ENCODE results near the gene GAL3ST3. TPM values are rescaled to one million over a fixed set of nuclear protein-coding genes. Genes with fewer than 3 reads are reported as not detected.

The GAL3ST3 gene
- total and polyA plus RNA-seq, 8 donors: 0.09 to 0.63 (median 0.20) TPM; not detected in 3

- DNase-seq (no peak), ATAC-seq (no peak)
- Histone ChIP-seq H3K27ac (peak overlapping the region; percentile 89 to 91), H3K9me3 (no peaks in the 10 kb centered on the region), H3K36me3 (peaks cover 0 to 30% of the 10 kb centered on the region in 2 donors), H3K27me3 (peaks cover 8 to 26% of the 10 kb centered on the region in 2 donors), H3K4me1 (peaks cover 9 to 29% of the 10 kb centered on the region in 2 donors), H3K4me3 (peak overlapping the region; percentile 72 to 98)
- no peak for TF ChIP-seq CTCF (IDR thresholded peaks at IDR 0.05)
- intact Hi-C loops (cut with DNase I): no loop called here
Measured at GRCh38 chr11:66051371-66051765, 2.4 kb upstream of the GAL3ST3 start.

- peaks cover 8 to 26% of the 10 kb centered on the region in 2 donors for H3K27me3 ChIP-seq
- peaks cover 0 to 23% of the 10 kb centered on the region in 2 donors for H3K36me3 ChIP-seq
- no peak for TF ChIP-seq CTCF (IDR thresholded peaks at IDR 0.05)
- H3K9me3 ChIP-seq: no peaks in the 10 kb centered on the region
- H3K27ac ChIP-seq: no peak overlapping the region
- peaks cover 9 to 29% of the 10 kb centered on the region in 2 donors for H3K4me1 ChIP-seq
- ATAC-seq: no peak
- intact Hi-C loops (cut with DNase I): no loop called here
- DNase-seq: no peak
- no peak overlapping the region for H3K4me3 ChIP-seq
Measured at GRCh38 chr11:66050581-66051231, 1.7 kb upstream of the GAL3ST3 start.

DNA sequence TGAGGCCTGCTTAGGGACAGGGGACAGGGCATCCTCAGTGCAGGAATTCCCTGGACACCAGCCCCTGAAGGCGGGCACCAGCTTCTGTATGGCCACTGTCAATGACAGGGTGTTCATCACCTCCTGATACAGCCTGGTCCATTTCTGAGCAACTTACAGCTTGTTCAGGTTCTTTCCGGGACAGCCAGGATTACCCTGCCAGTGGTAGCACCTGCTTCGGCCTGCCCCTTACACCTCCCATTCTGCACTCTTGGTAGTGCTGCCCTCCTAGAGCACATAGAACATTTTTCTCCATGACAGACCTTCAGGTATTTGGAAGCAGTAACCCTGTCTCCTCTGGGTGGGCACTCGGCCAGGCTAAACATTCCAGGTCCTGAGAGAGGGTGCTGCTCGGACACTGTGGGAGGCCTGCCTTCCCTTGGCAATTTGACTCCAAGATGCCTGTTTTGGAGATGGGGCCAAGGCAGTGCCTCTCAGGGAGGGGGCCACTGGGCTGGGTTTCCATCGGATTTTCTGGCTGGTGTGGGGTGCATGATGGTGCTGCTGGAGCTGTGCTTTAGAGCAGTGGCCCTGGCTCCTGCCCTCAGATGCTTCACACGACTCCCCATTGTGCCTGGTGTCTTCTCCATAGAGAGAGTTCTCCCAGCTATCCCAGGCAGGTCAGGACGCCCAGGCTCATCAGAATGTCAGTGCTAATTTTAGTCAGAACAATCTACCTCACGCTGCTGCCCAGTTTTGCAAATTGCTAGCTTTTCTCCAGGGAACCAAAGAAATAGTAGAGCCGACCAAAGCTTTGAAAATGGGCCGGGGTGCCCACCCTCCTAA lies 1.2 kb downstream of the GAL3ST3 start:
- ATAC-seq (no peak), DNase-seq (no peak)
- Histone ChIP-seq H3K4me1 (peaks cover 0 to 13% of the 10 kb centered on the region in 2 donors), H3K4me3 (no peak overlapping the region), H3K27me3 (peaks cover 8 to 26% of the 10 kb centered on the region in 2 donors), H3K36me3 (no peaks in the 10 kb centered on the region), H3K9me3 (no peaks in the 10 kb centered on the region), H3K27ac (no peak overlapping the region)
- intact Hi-C loops (cut with DNase I): no loop called here
- no peak for TF ChIP-seq CTCF (IDR thresholded peaks at IDR 0.05)

- Histone ChIP-seq H3K27me3 (peaks cover 8 to 26% of the 10 kb centered on the region in 2 donors), H3K9me3 (no peaks in the 10 kb centered on the region), H3K27ac (no peak overlapping the region), H3K4me3 (no peak overlapping the region), H3K4me1 (peaks cover 0 to 12% of the 10 kb centered on the region in 2 donors), H3K36me3 (no peaks in the 10 kb centered on the region)
- DNase-seq: no peak
- ATAC-seq: no peak
- intact Hi-C loops (cut with DNase I): no loop called here
- TF ChIP-seq CTCF (IDR thresholded peaks at IDR 0.05): no peak
Measured at GRCh38 chr11:66046901-66047300, 2.1 kb downstream of the GAL3ST3 start.

DNA sequence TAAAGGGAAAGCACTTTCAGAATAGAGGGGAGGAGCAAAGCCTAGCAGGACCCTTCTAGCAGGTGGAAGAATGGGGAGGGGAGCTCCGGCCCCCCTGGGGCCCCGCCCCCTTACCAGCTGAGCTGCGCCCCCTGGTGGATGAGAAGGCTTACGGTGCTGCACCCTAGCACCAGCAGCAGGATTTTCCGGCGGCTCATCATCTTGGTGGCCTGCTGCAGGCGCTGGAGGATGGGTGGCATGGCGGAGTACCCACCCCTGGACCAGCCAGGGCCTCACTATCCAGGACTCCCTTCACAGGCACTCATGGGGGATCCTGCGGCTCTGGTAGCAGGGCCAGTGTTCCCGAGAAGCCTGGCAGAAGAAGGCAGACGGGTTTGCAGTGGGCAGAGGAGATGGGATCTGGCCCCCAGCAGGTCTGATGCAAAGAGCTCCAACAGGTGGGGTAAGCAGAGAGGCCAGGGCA lies 3.8 kb downstream of the GAL3ST3 start:
- Histone ChIP-seq H3K27ac (no peak overlapping the region), H3K4me3 (no peak overlapping the region), H3K36me3 (no peaks in the 10 kb centered on the region), H3K27me3 (peaks cover 8 to 26% of the 10 kb centered on the region in 2 donors), H3K9me3 (no peaks in the 10 kb centered on the region), H3K4me1 (peaks cover 0 to 4% of the 10 kb centered on the region in 2 donors)
- ATAC-seq (peak; percentile 91), DNase-seq (peak; percentile 45 to 93 (median 74))
- TF ChIP-seq CTCF (IDR thresholded peaks at IDR 0.05): peak; percentile 88 to 96
- intact Hi-C loops (cut with DNase I): no loop called here
